ENCODE data around the gene KRT17.
"Not testable (repeated sequence)": the region's sequence is repeated elsewhere in the genome, so short reads cannot be mapped to it uniquely, and the experiment has no call there.

DNA sequence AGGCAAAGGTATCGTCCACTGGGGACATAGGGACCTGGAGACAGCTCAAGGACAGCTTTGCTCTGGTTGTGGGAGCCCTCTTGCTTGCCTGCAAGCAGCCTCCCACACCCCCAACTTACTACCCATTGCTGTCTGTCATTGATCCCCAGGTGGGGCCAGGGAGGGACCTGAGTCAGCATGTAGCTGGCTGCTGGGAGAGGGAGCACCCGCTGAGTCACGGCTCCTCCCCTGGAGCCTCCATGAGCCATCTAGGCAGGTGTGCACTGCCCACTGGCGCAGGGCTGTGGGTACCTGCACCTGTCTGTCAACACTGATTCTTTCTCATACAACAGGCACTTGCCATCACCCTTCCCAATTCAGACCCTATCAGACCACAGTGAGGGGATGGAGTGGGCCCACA, 47.6 kb downstream of the KRT17 start:
- TF ChIP-seq, protein P1, sequence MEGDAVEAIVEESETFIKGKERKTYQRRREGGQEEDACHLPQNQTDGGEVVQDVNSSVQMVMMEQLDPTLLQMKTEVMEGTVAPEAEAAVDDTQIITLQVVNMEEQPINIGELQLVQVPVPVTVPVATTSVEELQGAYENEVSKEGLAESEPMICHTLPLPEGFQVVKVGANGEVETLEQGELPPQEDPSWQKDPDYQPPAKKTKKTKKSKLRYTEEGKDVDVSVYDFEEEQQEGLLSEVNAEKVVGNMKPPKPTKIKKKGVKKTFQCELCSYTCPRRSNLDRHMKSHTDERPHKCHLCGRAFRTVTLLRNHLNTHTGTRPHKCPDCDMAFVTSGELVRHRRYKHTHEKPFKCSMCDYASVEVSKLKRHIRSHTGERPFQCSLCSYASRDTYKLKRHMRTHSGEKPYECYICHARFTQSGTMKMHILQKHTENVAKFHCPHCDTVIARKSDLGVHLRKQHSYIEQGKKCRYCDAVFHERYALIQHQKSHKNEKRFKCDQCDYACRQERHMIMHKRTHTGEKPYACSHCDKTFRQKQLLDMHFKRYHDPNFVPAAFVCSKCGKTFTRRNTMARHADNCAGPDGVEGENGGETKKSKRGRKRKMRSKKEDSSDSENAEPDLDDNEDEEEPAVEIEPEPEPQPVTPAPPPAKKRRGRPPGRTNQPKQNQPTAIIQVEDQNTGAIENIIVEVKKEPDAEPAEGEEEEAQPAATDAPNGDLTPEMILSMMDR (IDR thresholded peaks at IDR 0.05) = not testable (repeated sequence)
- TF ChIP-seq POLR2A (IDR thresholded peaks at IDR 0.05; ENCODE audit: low read depth); POLR2AphosphoS5 (IDR thresholded peaks at IDR 0.05): not testable (repeated sequence)
